ENCODE data around the gene HLA-E.

Gene HLA-E

DNA sequence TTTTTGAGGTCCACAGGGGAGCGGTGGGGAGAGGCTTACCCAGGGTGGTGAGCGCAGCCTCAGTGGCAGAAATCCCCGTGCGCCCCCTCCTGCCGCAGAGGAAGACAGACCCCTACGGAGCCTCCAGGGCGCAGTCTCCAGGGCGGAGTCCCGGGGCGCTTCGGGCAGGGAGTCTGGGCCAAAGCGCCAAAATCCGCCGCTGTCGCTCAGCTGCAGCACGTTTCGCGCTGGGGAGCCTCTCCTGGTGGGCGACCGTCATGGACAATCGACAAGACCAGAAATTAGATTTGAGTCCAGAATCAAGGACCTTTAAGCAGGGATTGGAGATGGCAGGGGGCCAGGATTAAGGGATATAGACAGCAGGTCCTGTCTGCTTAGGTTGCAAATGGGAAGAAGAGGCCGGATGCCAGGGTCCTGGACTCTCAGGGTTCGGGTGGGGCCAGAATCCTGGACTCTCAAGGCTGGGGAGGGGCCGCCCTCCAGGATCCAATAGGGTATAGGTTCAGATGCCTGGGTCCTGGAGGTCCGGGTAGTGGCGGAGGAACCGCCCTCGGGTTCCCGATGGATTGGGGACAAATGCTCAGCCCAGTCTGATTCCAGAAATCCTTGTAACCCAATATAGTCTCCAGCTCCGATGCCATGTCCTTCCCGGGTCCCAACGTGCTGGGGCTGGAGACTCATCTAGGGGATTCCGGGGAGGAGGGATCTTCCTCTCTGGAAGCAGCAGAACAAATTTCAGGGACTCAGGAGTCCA, 7.9 kb upstream of the HLA-E start:
- TF ChIP-seq ZFP30 (CRISPR knock-in tag; IDR thresholded peaks at IDR 0.05): no peak
- no peak for TF ChIP-seq SNAI2 (CRISPR knock-in tag; IDR thresholded peaks at IDR 0.05)
- TF ChIP-seq, protein P1, sequence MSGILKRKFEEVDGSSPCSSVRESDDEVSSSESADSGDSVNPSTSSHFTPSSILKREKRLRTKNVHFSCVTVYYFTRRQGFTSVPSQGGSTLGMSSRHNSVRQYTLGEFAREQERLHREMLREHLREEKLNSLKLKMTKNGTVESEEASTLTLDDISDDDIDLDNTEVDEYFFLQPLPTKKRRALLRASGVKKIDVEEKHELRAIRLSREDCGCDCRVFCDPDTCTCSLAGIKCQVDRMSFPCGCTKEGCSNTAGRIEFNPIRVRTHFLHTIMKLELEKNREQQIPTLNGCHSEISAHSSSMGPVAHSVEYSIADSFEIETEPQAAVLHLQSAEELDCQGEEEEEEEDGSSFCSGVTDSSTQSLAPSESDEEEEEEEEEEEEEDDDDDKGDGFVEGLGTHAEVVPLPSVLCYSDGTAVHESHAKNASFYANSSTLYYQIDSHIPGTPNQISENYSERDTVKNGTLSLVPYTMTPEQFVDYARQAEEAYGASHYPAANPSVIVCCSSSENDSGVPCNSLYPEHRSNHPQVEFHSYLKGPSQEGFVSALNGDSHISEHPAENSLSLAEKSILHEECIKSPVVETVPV (CRISPR knock-in tag; IDR thresholded peaks at IDR 0.05): no peak
- no peak for TF ChIP-seq RARB (CRISPR knock-in tag; IDR thresholded peaks at IDR 0.05)
- ATAC-seq: peak; percentile 33

DNA sequence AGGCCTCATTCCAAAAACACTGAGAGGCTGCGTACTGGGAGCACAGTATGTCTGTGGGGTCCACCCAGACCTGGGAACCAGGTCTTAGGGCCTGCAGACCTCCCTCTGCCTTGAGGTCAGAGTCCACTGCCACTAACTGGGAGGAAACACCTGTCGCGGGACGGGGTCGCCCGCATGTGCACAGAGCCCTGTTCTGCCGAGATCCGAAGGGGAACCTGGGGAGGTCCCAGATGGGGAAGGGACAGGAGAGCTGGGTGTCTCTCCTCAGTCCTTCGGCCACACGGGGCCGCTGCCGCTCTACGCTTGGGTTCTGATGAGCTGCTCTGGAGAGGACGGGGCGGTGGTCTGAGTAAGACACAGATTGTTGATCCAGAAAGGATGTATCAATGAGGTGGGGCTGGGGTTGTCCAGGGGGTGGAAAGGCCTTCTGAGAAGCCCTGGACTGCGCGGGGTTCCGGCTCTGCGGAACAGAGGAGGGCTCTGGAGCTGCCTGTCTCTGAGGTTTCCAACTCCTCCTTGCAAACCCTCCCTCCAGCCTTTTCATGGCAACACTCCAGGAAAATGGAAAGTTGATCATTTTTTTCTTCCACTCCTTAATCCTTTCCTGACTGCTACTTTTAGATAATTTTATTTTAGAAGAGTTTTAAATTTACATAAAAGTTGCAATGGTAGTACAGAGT, 7.2 kb upstream of the HLA-E start:
- peak; percentile 98 for ATAC-seq

DNA sequence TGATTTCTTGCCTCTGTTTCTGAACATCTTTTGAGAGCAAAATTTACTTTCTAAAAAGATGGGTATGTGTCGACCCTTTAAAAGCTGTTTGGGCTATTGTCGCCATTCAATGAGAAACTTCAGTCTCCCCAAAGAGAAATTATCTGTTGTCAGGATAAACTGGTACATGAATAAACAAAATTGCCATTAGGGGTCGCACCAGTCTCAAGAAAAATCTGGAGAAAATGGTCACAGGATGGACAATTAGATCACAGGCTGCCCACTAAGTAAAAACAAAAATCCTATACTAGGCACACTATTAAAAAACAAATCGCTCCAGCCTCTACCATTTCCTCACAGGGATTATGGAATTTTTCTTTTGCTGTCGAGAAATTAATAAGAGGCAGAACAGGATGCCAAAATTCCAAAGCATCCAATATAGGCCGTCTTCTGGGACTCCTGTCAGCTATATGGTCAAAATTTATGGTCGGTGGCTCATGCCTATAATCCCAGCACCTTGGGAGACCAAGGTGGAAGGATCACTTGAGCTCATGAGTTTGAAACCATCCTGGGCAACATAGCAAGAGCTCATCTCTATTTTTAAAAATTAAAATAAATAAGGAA, 5.5 kb upstream of the HLA-E start:
- ATAC-seq: peak; percentile 53

More for the DNA sequence above, 5.5 kb upstream of the HLA-E start:
- TF ChIP-seq GLIS3 (CRISPR knock-in tag; IDR thresholded peaks at IDR 0.05): no peak
- TF ChIP-seq ISL1 (CRISPR knock-in tag; IDR thresholded peaks at IDR 0.05): no peak
- no peak for TF ChIP-seq ESRRG (CRISPR knock-in tag; IDR thresholded peaks at IDR 0.05)
- TF ChIP-seq OSR1 (CRISPR knock-in tag; IDR thresholded peaks at IDR 0.05): no peak
- no peak for TF ChIP-seq PPARA (CRISPR knock-in tag; IDR thresholded peaks at IDR 0.05; ENCODE audit: borderline replicate concordance)
- TF ChIP-seq, protein P2, sequence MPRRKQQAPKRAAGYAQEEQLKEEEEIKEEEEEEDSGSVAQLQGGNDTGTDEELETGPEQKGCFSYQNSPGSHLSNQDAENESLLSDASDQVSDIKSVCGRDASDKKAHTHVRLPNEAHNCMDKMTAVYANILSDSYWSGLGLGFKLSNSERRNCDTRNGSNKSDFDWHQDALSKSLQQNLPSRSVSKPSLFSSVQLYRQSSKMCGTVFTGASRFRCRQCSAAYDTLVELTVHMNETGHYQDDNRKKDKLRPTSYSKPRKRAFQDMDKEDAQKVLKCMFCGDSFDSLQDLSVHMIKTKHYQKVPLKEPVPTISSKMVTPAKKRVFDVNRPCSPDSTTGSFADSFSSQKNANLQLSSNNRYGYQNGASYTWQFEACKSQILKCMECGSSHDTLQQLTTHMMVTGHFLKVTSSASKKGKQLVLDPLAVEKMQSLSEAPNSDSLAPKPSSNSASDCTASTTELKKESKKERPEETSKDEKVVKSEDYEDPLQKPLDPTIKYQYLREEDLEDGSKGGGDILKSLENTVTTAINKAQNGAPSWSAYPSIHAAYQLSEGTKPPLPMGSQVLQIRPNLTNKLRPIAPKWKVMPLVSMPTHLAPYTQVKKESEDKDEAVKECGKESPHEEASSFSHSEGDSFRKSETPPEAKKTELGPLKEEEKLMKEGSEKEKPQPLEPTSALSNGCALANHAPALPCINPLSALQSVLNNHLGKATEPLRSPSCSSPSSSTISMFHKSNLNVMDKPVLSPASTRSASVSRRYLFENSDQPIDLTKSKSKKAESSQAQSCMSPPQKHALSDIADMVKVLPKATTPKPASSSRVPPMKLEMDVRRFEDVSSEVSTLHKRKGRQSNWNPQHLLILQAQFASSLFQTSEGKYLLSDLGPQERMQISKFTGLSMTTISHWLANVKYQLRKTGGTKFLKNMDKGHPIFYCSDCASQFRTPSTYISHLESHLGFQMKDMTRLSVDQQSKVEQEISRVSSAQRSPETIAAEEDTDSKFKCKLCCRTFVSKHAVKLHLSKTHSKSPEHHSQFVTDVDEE (CRISPR knock-in tag; IDR thresholded peaks at IDR 0.05): no peak
- TF ChIP-seq ZFP30 (CRISPR knock-in tag; IDR thresholded peaks at IDR 0.05): no peak
- TF ChIP-seq, protein P1 (CRISPR knock-in tag; IDR thresholded peaks at IDR 0.05): no peak
- TF ChIP-seq RARB (CRISPR knock-in tag; IDR thresholded peaks at IDR 0.05): no peak
- no peak for TF ChIP-seq SNAI2 (CRISPR knock-in tag; IDR thresholded peaks at IDR 0.05)
- TF ChIP-seq ZNF8 (CRISPR knock-in tag; IDR thresholded peaks at IDR 0.05): no peak
- TF ChIP-seq TOX (CRISPR knock-in tag; IDR thresholded peaks at IDR 0.05; ENCODE audit: borderline replicate concordance): no peak
- no peak for TF ChIP-seq ZFP3 (CRISPR knock-in tag; IDR thresholded peaks at IDR 0.05)
- no peak for TF ChIP-seq BACH2 (CRISPR knock-in tag; IDR thresholded peaks at IDR 0.05; ENCODE audit: borderline replicate concordance)
- TF ChIP-seq TCF4 (CRISPR knock-in tag; IDR thresholded peaks at IDR 0.05; ENCODE audit: borderline replicate concordance): no peak
- TF ChIP-seq, protein P3, sequence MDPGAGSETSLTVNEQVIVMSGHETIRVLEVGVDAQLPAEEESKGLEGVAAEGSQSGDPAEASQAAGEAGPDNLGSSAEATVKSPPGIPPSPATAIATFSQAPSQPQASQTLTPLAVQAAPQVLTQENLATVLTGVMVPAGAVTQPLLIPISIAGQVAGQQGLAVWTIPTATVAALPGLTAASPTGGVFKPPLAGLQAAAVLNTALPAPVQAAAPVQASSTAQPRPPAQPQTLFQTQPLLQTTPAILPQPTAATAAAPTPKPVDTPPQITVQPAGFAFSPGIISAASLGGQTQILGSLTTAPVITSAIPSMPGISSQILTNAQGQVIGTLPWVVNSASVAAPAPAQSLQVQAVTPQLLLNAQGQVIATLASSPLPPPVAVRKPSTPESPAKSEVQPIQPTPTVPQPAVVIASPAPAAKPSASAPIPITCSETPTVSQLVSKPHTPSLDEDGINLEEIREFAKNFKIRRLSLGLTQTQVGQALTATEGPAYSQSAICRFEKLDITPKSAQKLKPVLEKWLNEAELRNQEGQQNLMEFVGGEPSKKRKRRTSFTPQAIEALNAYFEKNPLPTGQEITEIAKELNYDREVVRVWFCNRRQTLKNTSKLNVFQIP (CRISPR knock-in tag; IDR thresholded peaks at IDR 0.05; ENCODE audit: borderline replicate concordance, low read depth): no peak
- TF ChIP-seq, protein P4, sequence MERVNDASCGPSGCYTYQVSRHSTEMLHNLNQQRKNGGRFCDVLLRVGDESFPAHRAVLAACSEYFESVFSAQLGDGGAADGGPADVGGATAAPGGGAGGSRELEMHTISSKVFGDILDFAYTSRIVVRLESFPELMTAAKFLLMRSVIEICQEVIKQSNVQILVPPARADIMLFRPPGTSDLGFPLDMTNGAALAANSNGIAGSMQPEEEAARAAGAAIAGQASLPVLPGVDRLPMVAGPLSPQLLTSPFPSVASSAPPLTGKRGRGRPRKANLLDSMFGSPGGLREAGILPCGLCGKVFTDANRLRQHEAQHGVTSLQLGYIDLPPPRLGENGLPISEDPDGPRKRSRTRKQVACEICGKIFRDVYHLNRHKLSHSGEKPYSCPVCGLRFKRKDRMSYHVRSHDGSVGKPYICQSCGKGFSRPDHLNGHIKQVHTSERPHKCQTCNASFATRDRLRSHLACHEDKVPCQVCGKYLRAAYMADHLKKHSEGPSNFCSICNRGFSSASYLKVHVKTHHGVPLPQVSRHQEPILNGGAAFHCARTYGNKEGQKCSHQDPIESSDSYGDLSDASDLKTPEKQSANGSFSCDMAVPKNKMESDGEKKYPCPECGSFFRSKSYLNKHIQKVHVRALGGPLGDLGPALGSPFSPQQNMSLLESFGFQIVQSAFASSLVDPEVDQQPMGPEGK (CRISPR knock-in tag; IDR thresholded peaks at IDR 0.05; ENCODE audit: borderline replicate concordance): no peak
- no peak for TF ChIP-seq ZNF70 (CRISPR knock-in tag; IDR thresholded peaks at IDR 0.05)
- TF ChIP-seq, protein P5, sequence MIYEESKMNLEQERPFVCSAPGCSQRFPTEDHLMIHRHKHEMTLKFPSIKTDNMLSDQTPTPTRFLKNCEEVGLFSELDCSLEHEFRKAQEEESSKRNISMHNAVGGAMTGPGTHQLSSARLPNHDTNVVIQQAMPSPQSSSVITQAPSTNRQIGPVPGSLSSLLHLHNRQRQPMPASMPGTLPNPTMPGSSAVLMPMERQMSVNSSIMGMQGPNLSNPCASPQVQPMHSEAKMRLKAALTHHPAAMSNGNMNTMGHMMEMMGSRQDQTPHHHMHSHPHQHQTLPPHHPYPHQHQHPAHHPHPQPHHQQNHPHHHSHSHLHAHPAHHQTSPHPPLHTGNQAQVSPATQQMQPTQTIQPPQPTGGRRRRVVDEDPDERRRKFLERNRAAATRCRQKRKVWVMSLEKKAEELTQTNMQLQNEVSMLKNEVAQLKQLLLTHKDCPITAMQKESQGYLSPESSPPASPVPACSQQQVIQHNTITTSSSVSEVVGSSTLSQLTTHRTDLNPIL (CRISPR knock-in tag; IDR thresholded peaks at IDR 0.05; ENCODE audit: low read depth): no peak
- no peak for TF ChIP-seq ZNF565 (CRISPR knock-in tag; conservative IDR thresholded peaks at IDR 0.05; ENCODE audit: low read depth)

Data from SK-N-SH treated with all-trans-retinoic acid at 6 μM for 48 hours (cell line).